ENCODE data around the gene PKLR. TPM values are rescaled to one million over a fixed set of nuclear protein-coding genes. Genes with fewer than 3 reads are reported as not detected.

Gene PKLR
- total RNA-seq, 1 experiment from 2014 or later, result not detected

- Mint-ChIP-seq H3K9me3 (no peaks in the 10 kb centered on the region), H3K4me1 (peaks cover 13 to 24% of the 10 kb centered on the region in 2 experiments), H3K27me3 (ENCODE audit: low read depth) (no peaks in the 10 kb centered on the region; the same call in 1 of the 2 replicates), H3K27ac (no peak overlapping the region; a peak in 1 of 7 replicates), H3K36me3 (ENCODE audit: insufficient read depth in 1 of 3, low read depth in 3 of 3) (peaks cover 10 to 12% (median 11%) of the 10 kb centered on the region in 3 experiments; a peak in 6 of 7 replicates), H3K4me3 (no peak overlapping the region)
- DNase-seq, result no peak
- Histone ChIP-seq H4K5ac (ENCODE audit: insufficient read length, low read depth, low read length) (no peak overlapping the region), H3K56ac (ENCODE audit: insufficient read length, low read depth, low read length) (no peak overlapping the region), H2BK120ac (ENCODE audit: low read depth, low read length, poor library complexity, severe bottlenecking) (no peak overlapping the region), H3K23me2 (ENCODE audit: insufficient read length, low read depth, low read length, poor library complexity, severe bottlenecking) (peaks cover 10% of the 10 kb centered on the region), H3T11ph (ENCODE audit: low read length) (no peak overlapping the region), H3K27ac (ENCODE audit: insufficient read length, low read depth, low read length) (no peak overlapping the region), H2BK12ac (ENCODE audit: insufficient read length, low read depth, low read length) (no peak overlapping the region), H4K8ac (replicated peaks; ENCODE audit: insufficient read length, low read depth, low read length) (no peak overlapping the region), H2AK5ac (ENCODE audit: insufficient read length, low read length) (no peak overlapping the region), H3K4me2 (ENCODE audit: insufficient read depth, insufficient read length, low read length) (no peak overlapping the region), H3K79me2 (ENCODE audit: insufficient read depth, low read length) (peaks cover 9% of the 10 kb centered on the region; the same call in 1 of the 2 replicates), H2AFZ (ENCODE audit: low read length) (no peak overlapping the region), H4K91ac (ENCODE audit: insufficient read length, low read depth, low read length) (no peak overlapping the region), H3K27me3 (ENCODE audit: insufficient read depth, low read length) (no peaks in the 10 kb centered on the region), H3K4ac (ENCODE audit: low read depth, low read length) (no peak overlapping the region), H3K18ac (ENCODE audit: insufficient read length, low read depth, low read length) (no peak overlapping the region), H3K23ac (ENCODE audit: insufficient read length, low read depth, low read length) (no peak overlapping the region), H3K79me1 (ENCODE audit: insufficient read depth, low read depth, low read length, poor library complexity, severe bottlenecking) (peaks cover 5% of the 10 kb centered on the region), H4K20me1 (ENCODE audit: control insufficient read depth, insufficient read depth, insufficient read length) (no peaks in the 10 kb centered on the region), H2BK5ac (ENCODE audit: insufficient read length, low read length) (no peak overlapping the region), H3K4me1 (ENCODE audit: insufficient read depth, low read length) (peaks cover 3% of the 10 kb centered on the region; the same call in 1 of the 2 replicates), H3K9me3 (ENCODE audit: control insufficient read depth, low read depth, low read length) (no peaks in the 10 kb centered on the region), H3K14ac (ENCODE audit: insufficient read depth, low read length) (no peak overlapping the region), H3K9ac (ENCODE audit: extremely low read depth, insufficient read length, low read length) (no peak overlapping the region), H2BK15ac (ENCODE audit: low read depth, low read length) (no peak overlapping the region), H2BK20ac (ENCODE audit: low read depth, low read length, poor library complexity, severe bottlenecking) (no peak overlapping the region)
- no CpG with 5 or more reads among the region's 7 CpGs for WGBS (ENCODE audit: extremely low coverage, insufficient read length, low lambda C conversion rate)
- no peak for TF ChIP-seq CTCF (conservative IDR thresholded peaks at IDR 0.05)
Measured at GRCh38 chr1:155305881-155306391, 4.7 kb upstream of the PKLR start.
